Activated T-cell treated with anti-CD3 and anti-CD28 coated beads for 24 hours (primary cell): ENCODE data around the gene NBAS.

Experiments
- DNase-seq: peaks from one replicate; pipeline ENCODE4 v3.0.0-alpha.2; 2020; ENCODE audit warnings: low read depth

Gene NBAS

DNA sequence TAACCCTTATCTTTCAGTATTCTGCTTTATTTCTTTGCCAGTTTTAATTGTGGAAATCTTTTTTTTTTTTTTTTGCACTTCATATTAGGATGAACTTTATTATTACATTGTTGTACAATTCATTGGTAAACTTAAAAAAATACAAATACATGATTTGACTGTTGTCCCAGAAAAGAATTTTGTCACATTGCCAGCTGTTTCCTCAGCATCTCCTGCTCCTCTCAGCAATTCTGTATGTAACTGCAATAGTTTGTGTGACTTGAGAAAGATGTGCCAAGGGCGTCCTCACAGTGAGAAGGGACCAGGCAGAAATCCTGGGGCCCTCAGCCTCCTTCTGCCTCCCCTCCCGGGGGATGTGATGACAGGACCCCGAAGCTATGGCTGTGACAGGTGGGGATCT is 254.4 kb downstream of the NBAS start:
- DNase-seq, result no peak

DNA sequence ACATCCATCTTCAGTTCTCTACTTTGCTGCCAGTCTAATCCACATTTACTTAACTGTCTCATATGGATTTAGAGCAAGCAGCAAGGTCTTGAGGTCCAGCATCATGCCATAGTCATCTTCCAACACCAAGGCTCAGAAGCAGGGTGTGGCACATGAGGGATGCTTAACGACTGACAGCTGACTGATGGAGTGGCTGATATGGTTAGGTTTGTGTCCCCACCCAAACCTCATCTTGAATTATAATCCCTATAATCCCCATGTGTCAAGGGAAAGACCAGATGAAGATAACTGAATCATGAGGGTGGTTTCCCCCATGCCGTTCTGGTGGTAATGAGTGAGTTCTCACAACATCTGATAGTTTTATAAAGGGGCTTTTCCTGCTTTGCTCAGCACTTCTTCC is 257.3 kb downstream of the NBAS start:
- DNase-seq, result no peak

DNA sequence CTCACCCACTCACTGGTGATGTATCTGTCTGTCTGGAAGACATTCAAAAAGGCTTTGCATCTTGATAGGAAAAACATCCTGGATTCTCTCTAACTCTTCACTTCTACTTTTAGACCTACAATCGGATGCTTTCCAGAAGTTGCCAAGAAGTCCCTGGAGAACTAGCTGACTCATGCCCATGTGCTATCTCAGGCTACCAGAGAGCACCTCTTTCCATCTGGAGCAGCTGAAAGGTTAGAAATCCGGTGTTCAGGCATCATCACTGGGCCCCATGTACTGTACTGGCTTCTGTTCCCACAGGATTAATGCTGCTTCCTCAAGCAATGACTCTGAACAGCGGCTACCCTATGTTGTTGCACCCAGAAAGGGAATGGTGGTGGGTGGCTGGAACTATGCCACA is 259.0 kb downstream of the NBAS start:
- DNase-seq, result no peak

DNA sequence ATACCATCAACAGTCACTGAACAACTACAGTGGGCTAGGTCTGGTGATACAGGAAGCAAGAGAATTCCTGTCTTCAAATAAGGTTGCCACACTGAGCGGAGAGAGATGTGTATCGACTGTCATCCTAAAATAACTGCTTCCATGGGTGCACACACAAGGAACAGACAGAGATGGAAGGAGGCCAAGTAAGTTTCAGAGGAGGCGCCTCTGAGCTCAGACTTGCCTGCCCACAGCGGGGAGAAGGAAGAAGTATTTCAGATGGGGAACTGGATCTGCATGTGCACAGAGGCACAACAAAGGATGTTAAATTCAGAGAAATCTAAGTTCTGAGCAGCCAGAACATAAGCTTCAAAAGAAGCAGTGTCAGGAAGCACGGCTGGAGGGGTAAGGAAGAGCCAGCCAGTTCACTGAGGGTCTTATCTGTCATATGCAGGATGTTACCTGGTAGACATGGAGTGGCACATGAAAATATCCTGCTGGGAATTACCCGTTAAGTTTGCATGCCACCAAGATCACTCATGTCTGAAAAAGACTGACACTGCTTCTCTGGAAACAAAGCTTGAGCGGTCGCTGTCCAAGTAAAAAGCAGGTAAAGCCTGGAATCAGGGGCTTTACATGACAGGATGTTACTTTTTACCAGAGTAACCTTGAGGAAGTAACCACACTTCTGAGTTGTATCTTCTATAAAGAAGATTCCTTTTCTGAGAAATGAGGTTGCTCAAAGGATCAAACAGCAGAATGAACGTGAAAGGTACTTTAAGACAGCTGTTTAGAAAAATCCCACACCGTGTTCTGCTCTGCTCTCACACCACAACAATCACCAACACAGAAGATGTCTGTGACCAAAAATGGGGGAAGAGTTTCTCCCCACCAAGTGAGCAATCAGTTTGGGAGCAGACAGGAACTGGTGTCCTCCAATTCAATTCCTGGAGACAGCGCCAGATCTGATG is 260.2 kb downstream of the NBAS start:
- DNase-seq, result no peak

DNA sequence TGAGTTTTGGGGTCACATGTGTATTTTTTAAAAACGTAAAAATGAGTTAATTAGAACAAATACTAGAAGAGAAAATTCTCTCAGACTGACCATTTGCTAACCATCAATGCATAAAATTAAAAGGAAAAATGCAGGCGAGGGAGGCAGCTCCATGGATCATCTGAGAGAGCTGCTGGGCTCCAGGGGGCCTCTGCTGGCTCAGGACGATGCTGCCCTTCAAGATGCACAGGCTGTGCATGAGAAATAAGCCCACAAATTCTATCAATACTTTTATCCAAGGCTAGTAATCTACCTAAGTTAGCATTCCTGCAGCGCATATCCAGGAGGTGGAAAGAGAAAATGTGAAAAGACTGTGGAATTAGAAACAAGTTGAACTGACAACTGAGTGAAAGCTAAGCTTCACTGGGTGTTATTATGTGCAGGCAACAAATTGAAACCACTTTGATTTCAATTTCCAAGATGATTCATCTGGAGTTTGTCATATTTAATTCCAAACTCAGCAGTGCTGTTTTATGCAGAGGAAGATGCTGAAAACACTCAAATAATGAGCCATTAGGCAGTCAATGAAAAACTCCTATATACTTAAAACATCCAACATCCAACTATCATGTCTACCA is 261.1 kb downstream of the NBAS start:
- DNase-seq, result no peak

DNA sequence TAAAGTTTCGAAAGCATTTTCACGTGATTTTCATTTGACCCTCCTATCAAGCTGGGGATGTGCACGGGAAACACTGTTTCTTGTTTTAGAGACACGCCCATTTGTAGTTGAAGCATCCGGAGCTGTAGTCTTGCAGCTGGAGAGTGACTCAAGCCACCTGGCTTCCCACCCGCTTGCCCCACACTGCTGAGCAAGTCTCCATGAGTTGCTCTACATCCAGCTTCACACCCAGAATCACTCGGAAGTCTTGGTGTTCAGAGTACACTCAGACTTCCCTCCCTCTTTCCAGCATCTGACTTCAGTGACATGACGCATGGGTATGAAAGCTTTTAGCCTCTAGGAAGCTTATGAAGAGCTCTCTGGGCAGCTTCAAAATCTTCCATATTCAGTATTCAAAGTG is 262.4 kb downstream of the NBAS start:
- no peak for DNase-seq

DNA sequence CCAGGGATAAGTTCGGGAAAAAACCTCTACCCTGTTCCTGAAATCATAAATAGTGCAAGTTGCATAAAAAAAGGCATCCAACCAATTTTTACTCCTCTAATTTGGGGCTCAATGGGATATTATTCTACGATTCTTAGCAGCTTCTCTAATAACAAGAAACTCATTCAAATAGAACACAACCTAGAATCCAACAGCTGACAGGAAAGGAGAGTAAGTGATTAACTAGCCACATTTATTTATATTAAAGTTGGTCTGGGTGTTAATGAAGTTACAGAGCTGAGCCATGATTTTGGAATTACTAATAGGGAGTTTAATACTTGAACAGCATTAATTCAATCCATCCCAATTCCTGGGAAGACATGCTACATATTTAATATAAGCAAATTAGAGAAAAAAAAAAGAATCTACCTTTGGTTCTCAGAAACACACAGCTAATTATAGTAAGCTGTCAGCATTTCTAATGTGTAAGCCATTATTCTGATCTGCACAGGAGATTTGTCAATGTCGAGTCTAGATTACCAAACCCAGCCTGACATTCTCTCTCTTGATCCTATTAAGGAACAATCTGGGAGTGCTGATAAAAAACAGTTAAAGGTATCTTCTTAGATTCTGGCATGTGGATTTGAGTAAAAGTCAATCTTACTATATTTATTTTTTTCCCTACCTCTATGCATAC is 267.7 kb downstream of the NBAS start:
- no peak for DNase-seq

DNA sequence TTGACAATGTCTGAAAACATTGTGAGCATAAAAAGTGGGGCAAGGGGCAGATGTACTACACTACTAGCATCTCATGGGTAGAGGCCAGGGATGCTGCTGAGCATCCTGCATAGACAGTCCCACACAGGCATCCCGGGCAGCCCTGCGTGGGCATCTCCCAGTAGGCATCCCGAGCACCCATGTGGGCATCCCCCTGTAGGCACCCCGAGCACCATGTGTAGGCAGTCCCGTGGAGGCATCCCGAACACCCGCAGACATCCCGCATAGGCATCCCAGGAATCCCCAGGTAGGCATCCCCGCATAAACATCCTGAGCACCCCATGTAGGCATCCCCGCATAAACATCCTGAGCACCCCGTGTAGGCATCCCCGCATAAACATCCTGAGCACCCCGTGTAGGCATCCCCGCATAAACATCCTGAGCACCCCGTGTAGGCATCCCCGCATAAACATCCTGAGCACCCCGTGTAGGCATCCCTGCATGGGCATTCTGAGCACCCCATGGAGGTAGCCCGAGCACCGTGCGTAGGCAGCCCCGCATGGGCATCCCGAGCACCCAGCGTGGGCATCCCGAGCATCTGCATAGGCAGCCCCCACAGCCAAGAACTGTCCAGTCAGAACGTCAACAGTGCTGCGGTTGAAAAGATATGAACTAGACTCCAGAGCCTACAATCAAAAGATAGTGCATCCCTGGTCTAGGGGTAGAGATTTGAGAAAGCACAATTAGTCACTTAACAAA is 273.5 kb downstream of the NBAS start:
- DNase-seq, result no peak

DNA sequence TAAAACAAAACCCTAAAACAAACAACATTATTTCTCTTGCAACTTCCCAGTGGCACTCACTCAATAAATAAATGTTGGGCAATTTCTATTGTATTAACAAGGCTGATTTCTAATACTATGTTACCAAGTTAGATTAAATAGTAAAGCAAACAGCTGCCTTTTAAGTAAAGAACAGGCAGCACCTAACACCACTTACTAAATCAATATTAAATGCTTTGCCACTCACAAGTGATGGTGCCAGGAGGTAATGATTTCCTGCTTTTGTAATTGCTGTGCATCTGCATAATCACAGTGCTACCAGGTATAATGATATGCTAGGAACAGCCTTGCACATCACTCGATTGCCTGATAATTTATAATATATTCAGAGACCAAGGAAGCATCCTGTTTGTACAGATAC is 276.5 kb downstream of the NBAS start:
- DNase-seq, result no peak

DNA sequence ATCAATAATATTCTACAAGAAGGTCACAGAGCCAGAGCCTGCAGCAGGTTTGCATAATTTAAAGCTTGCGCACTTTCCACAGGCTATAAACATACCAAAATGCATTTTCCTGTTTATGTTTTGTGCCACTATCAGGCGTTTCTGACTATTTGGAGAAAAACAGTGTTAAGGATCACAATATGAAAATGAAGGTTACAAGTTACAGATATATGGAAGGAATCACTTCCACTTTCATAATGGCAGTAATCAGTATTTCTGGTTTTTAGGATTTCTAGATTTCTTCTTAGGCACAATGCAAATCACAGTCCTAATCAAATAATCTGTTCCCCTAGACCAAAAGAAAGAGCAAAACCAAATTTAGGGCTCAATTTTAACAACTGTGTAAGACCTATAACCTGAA is 279.5 kb downstream of the NBAS start:
- no peak for DNase-seq

DNA sequence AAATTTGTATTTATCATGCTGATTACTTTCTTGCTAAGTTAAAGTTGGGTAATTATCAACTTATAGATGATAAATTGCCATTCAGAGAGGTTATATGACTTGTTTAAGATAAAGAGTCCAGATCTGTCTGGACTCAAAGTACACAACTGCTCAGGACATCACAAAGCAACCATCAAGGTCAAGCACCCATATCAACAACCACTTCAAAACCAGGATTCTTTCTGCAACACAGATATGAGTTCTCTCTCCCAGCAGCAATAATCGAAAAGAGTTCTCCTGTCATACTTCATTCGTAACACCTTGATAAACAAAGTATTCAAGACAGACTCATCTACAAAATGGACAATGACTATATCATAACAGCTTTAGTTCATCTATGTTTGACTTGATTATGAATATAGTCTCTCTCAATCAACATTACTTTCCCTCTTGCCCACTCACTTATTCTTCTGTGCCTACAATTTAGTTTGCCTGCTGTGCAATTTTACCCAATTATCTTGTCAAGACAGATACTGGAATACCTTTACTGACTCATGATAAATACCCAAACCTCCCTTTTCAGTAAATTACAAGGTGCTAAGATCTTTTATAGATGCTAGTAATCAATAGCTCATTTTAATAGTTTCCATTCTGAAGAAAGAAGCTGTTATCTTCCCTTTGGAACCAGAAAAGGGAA is 281.8 kb downstream of the NBAS start:
- DNase-seq, result no peak

DNA sequence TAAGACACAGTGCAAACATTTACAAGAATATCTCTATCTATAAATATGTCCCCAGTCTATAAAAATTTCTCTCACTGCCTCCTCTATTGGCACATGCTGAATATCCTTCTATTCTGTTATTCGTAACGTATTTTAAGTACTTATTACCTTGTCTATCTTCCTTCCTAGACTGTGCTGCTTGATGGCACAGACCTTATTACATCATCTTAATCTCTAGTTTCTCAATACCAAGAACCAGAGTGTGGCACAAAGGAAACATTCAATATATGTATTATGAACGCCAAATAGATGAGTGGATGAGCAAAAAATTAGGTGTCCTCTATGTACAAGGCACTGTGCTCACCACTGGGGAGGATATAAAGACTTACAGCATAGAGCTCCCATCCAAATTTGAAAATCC is 282.8 kb downstream of the NBAS start:
- DNase-seq, result no peak

DNA sequence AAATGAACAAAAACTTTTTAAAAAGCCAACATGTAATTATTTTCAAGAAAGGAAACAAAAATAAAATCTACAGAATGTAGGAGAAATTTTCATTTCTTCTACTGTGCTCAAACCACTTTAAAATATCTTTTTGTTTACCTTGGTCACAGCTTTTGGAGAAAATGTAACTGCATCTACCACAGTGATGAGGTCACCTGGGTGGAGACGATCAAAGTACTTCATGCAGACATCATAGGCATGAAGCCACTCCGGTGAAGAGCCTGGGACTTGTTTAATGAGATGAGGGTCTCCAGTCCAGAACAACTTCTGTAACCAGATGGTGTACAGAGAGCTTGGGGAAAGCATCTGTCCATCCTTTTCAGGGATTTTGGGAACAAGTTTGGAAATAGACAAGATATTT is 285.8 kb downstream of the NBAS start:
- no peak for DNase-seq

DNA sequence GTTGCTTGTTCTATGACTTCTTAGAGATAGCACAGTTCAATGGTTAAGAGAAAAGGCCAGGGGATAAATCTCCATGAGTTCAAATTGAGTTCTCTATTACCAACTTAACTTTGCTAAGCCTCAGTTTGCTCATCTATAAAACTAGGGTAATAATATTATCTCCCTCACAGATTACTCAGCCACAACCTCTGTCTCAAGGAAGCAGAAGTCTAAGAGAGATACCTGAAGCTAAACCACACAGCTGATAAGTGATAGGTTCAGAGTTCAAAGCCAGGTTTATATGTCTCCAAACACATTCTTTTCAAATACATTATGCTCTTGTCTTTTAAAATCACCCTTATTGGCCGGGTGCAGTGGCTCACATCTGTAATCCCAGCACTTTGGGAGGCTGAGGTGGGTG is 287.7 kb downstream of the NBAS start:
- DNase-seq, result no peak

DNA sequence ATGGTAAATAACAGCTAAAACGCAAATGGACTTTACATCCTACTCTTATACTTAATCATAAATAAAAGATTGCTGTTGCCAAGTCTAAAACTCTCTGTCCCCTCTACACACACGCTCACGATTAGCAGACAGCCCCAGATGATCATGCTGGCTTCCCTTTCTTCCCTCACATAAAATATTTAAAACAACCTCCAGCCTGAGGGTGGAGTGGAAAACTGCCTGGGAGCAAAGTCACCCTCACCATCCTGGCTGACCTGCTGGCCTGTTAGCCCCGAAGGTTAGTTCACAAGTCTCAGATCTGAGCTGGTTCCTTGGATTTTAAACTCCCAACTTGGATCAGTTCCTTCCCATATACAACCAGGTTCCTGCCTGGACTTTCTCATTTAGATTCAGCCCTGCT is 288.2 kb downstream of the NBAS start:
- no peak for DNase-seq

DNA sequence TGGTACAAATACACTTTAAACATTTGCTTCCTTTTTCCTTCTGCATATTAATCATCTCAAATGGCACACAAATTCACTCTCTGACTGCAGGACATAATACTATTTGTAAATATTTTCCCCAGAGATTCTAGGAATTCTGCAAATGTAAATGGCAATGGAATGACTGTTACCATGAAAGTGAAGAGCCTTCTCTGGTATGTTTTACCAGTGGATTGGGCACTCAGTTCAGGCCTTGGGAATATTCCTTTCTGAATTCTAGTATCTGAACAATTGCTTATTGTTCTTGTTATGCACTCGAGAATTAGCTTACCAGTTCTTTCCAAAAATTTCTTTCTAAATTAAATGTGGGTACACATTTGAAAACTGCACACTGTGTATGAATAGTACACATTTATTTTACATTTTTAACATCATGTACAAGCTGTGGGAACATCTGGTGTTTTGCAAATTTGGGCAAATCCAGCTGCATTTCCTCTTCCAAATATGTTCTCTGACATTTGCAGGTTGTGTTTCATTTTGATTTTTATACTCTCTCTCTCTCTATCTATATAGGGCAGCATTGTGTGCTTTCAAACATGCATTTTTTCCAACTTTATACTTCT is 289.1 kb downstream of the NBAS start:
- DNase-seq, result no peak

DNA sequence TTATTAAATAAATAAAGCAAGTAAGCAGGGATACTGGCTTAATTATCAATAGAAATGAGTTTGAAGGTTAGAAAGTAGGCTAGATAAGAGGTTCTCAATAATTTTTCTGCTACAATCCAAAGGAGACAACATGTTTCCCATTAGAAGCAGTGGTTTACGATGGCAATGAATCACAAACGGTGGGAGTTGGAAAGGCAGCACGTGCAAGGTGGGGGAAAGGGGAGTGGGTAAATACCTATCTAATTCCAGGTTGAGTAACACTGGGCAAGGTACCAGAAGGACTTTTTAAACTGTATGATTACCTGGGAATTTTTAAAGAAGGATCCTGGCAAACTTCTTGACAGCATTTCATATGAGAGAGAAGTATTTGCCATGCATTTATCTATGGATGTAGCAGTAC is 289.9 kb downstream of the NBAS start:
- DNase-seq, result no peak

DNA sequence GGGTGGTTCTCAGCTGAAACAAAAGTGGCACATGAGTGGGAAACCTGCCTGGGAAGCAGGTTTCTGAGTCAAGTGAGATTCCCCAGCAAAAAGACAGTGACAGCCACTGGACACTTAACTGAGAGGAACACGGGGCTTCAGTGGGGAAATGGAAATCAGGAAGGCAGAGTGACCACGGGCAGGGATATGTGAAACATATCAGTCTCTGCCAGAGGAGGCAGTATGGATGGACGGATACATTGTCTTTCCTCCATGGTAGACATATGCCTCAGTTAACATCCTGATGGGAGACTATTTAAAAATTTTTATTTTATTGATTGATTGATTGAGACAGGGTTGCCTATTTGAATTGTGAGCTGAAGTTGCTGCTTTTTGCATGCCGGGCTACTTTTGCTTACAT is 292.1 kb downstream of the NBAS start:
- DNase-seq, result no peak

DNA sequence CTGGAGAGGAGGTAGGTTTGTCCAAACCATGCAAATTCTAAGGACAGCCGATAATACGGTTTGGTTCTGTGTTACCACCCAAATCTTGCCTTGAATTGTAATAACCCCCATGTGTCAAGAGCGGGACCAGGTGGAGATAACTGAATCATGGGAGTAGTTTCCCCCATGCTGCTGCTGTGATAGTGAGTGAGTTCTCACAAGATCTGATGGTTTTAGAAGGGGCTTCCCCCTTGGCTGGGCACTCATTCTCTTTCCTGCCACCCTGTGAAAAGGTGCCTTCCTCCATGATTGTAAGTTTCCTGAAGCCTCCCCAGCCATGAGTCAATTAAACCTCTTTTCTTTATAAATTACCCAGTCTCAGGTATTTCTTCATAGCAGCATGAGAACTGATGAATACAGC is 295.2 kb downstream of the NBAS start:
- no peak for DNase-seq

DNA sequence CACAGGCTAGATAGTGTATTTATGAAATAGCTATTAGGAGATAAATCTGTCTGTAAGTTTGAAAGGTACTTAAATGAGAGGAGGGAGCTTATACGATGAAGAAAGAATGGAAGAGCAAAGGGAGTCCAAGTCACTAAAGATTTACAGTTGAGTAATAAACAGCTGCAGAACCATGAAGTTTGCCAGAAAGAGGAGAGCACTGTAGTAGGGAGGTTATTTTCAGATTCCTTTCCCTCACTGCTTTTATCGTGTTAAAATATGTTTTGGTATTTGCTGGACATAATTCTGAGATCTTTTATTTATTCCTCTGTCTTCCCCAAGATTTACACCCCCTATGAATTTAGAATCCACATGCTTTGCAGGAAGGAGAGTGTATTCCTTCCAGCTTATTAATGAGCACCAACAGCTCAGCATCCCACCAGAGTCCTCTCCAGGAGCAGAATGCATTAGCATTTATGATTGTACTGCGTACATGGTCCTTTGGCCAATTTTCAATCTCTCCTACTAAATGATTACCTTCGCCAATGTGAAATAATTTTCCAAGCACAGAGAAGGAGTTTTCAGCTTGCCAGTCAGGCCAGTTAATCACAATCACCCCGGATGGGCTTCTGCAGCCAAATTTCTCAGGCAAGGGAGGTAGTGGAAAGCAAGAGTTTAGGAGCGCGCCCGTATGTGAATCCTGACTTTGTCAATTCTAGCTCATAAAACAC is 297.0 kb downstream of the NBAS start:
- DNase-seq, result no peak

DNA sequence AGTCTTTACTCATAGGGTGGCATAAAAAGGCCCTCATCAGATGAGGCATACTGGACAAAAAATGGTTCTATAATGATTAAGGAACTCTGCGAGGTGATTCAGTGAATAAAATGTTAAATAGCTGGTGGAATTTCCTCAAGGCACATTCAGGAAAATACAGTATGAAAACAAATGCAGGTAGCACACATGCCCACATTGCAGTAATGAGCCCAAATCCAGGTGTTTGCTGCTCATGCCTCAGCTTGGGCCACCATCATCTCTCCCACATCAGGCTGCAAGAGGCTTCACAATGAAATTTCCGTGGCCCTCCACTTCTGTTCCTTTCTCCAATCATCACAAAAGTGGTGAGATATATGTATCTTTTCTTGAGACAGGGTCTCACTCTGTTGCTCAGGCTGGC is 298.3 kb downstream of the NBAS start:
- no peak for DNase-seq
